Neutrophil (primary cell): ENCODE data around the gene MEGF8.
A peak's percentile ranks its signal among the peaks of the same experiment; 100 is the strongest.

Experiments
- H3K27ac ChIP-seq: fragments of 200-600 bp; sonication (generic); 2 replicates; pipeline ENCODE4 v1.5.1; 2016; ENCODE audit warnings: mild to moderate bottlenecking, moderate library complexity
- H3K27me3 ChIP-seq: fragments of 200-600 bp; sonication (generic); 2 replicates; pipeline ENCODE4 v1.6.0; 2016; ENCODE audit warnings: mild to moderate bottlenecking
- H3K36me3 ChIP-seq: fragments of 200-600 bp; sonication (generic); 2 replicates; pipeline ENCODE4 v1.5.1; 2017
- H3K4me1 ChIP-seq, 2 experiments: fragments of 200-600 bp in 1 of 2; sonication (generic) in 1 of 2; 1 replicate in 1 of 2; 2 replicates in 1 of 2; pipeline versions ENCODE4 v1.5.1 to v1.6.1; 2013 to 2016; ENCODE audit warnings: low read depth in 1 of 2, low read length in 1 of 2, mild to moderate bottlenecking in 1 of 2, moderate library complexity in 1 of 2; ENCODE audit not compliant: control insufficient read depth in 1 of 2, insufficient read depth in 1 of 2
- H3K4me3 ChIP-seq, 2 experiments: fragments of 200-600 bp in 1 of 2; sonication (generic) in 1 of 2; 1 replicate in 1 of 2; 2 replicates in 1 of 2; pipeline ENCODE4 v1.5.1; 2013 to 2016; ENCODE audit warnings: low read depth in 1 of 2, low read length in 1 of 2, mild to moderate bottlenecking in 1 of 2, moderate library complexity in 1 of 2
- H3K9me3 ChIP-seq: fragments of 200-600 bp; sonication (generic); 2 replicates; pipeline ENCODE4 v1.5.1; 2016
- TF ChIP-seq, protein P1 (sequence below): fragments of 200-600 bp; sonication (generic); IDR thresholded peaks from 2 replicates; pipeline ENCODE4 v1.5.1; 2016; ENCODE audit warnings: antibody characterized with exemption

Gene MEGF8

GRCh38 chr19:42380155-42380554, 54.7 kb downstream of the MEGF8 start:
- no peaks in the 10 kb centered on the region for H3K9me3 ChIP-seq
- H3K4me3 ChIP-seq, result no peak overlapping the region
- peaks cover 41% of the 10 kb centered on the region for H3K27me3 ChIP-seq
- H3K4me1 ChIP-seq, result no peaks in the 10 kb centered on the region
- H3K36me3 ChIP-seq, result no peaks in the 10 kb centered on the region
- TF ChIP-seq, protein P1, sequence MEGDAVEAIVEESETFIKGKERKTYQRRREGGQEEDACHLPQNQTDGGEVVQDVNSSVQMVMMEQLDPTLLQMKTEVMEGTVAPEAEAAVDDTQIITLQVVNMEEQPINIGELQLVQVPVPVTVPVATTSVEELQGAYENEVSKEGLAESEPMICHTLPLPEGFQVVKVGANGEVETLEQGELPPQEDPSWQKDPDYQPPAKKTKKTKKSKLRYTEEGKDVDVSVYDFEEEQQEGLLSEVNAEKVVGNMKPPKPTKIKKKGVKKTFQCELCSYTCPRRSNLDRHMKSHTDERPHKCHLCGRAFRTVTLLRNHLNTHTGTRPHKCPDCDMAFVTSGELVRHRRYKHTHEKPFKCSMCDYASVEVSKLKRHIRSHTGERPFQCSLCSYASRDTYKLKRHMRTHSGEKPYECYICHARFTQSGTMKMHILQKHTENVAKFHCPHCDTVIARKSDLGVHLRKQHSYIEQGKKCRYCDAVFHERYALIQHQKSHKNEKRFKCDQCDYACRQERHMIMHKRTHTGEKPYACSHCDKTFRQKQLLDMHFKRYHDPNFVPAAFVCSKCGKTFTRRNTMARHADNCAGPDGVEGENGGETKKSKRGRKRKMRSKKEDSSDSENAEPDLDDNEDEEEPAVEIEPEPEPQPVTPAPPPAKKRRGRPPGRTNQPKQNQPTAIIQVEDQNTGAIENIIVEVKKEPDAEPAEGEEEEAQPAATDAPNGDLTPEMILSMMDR, result no peak
- H3K27ac ChIP-seq, result no peak overlapping the region

- TF ChIP-seq, protein P1, result peak; percentile 63
- H3K27ac ChIP-seq, result peak overlapping the region; percentile 70
- peak overlapping the region; percentile 53 to 61 for H3K4me3 ChIP-seq
- H3K27me3 ChIP-seq, result peaks cover 38% of the 10 kb centered on the region
- H3K4me1 ChIP-seq, result peaks cover 11 to 16% of the 10 kb centered on the region in 2 experiments
- no peaks in the 10 kb centered on the region for H3K36me3 ChIP-seq
- no peaks in the 10 kb centered on the region for H3K9me3 ChIP-seq
These were observed 61.7 kb downstream of the MEGF8 start for GRCh38 chr19:42386974-42387707.

GRCh38 chr19:42388851-42389489, 63.5 kb downstream of the MEGF8 start:
- Histone ChIP-seq H3K27ac (no peak overlapping the region), H3K4me1 (peaks cover 11 to 19% of the 10 kb centered on the region in 2 experiments), H3K36me3 (no peaks in the 10 kb centered on the region), H3K9me3 (no peaks in the 10 kb centered on the region), H3K27me3 (peaks cover 40% of the 10 kb centered on the region), H3K4me3 (no peak overlapping the region)
- TF ChIP-seq, protein P1, result no peak

DNA sequence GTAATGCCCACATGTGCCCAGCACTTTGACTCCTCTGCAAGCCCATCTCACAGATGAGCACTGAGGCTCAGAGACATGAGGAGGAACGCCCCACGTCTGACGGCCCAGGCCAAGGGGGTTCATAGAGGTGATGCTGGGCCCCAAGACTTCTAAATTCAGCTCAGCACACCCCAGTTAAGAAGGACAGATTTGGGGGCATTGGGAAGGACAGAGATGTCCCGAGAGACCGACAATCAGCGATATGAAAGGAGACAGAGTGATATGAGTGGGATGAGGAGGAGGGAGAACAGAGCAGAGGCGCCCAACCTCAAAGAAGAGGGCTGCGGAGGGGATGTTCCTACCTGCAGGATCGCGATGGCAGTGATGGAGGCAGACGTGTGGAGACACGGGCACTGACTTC, 64.5 kb downstream of the MEGF8 start, which contains the start of gene CNFN:
CNFN (minus strand) TSS at position 399 of the 400 bp plus-strand sequence. CDS start 1,260 bp downstream, outside the sequence.
- Histone ChIP-seq H3K27ac (no peak within 1 kb of the TSS), H3K4me3 (no peak within 1 kb of the TSS), H3K36me3 (no peaks in the 10 kb centered on the region), H3K27me3 (peaks cover 40% of the 10 kb centered on the region), H3K9me3 (no peaks in the 10 kb centered on the region), H3K4me1 (peaks cover 11 to 19% of the 10 kb centered on the region in 2 experiments)
- TF ChIP-seq, protein P1, result no peak

DNA sequence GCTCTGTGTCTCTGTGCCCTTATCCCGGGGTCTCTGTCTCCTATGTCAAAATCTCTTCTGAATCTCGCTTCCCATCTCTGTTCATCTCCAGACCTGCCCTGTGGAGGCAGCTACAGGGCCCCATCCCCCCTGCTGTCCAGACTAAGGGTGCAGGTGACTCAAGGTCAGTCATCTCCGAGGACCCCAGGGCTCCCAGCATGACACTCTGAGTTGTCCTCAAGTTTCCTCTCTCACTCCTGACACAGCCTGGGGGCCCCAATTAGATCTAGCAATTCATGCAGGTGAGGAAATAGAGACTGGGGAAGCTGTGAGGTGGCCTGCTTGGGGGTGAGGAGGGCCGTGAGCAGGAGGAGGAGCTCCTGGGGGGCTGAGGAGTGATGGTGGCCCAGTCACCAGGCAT, 66.7 kb downstream of the MEGF8 start:
- TF ChIP-seq, protein P1, result no peak
- Histone ChIP-seq H3K4me3 (no peak overlapping the region), H3K9me3 (no peaks in the 10 kb centered on the region), H3K27me3 (peaks cover 40% of the 10 kb centered on the region), H3K36me3 (no peaks in the 10 kb centered on the region), H3K4me1 (peaks cover 17 to 29% of the 10 kb centered on the region in 2 experiments), H3K27ac (no peak overlapping the region)
